Mesenchymal stem cell (in vitro differentiated cells and primary cell): Measurements from ENCODE around the gene FOSL1.

Experiments
- DNase-seq: peaks from one replicate; pipeline ENCODE4 v3.0.0-alpha.2; 2013
- H2AFZ ChIP-seq: one replicate; pipeline ENCODE4 v1.6.1; 2013; ENCODE audit warnings: low read depth, mild to moderate bottlenecking, control low read depth, inconsistent platforms, low read length, moderate library complexity
- H2AK5ac ChIP-seq: 2 replicates; pipeline ENCODE4 v1.6.1; 2013; ENCODE audit warnings: low read length, moderate library complexity, mild to moderate bottlenecking, inconsistent platforms; ENCODE audit not compliant: severe bottlenecking
- H2BK120ac ChIP-seq: one replicate; pipeline ENCODE4 v1.6.1; 2013; ENCODE audit warnings: low read depth, mild to moderate bottlenecking, inconsistent platforms, low read length, moderate library complexity
- H2BK12ac ChIP-seq, 2 experiments: one replicate each; pipeline ENCODE4 v1.6.1; 2013; ENCODE audit warnings: inconsistent platforms in 2 of 2, low read length in 2 of 2, mild to moderate bottlenecking in 2 of 2, moderate library complexity in 2 of 2, control low read depth in 1 of 2
- H2BK15ac ChIP-seq: one replicate; pipeline ENCODE4 v1.6.1; 2013; ENCODE audit warnings: mild to moderate bottlenecking, low read depth, inconsistent platforms; ENCODE audit not compliant: poor library complexity, severe bottlenecking
- H2BK5ac ChIP-seq: 2 replicates; pipeline ENCODE4 v1.6.1; 2013; ENCODE audit warnings: low read depth, mild to moderate bottlenecking, low read length, control low read depth, inconsistent platforms; ENCODE audit not compliant: poor library complexity, severe bottlenecking
- H3K14ac ChIP-seq, 2 experiments: one replicate each; pipeline ENCODE4 v1.6.1; 2013; ENCODE audit warnings: inconsistent platforms in 2 of 2, low read length in 2 of 2, control low read depth in 1 of 2, mild to moderate bottlenecking in 1 of 2, moderate library complexity in 1 of 2
- H3K18ac ChIP-seq, 2 experiments: one replicate each; pipeline ENCODE4 v1.6.1; 2013; ENCODE audit warnings: inconsistent platforms in 2 of 2, low read length in 2 of 2, control low read depth in 1 of 2, low read depth in 1 of 2, mild to moderate bottlenecking in 1 of 2
- H3K23ac ChIP-seq, 2 experiments: one replicate each; pipeline ENCODE4 v1.6.1; 2013; ENCODE audit warnings: inconsistent platforms in 2 of 2, low read length in 2 of 2, mild to moderate bottlenecking in 2 of 2, moderate library complexity in 2 of 2, control low read depth in 1 of 2
- H3K27ac ChIP-seq: 2 replicates; pipeline ENCODE4 v1.5.1; 2013; ENCODE audit warnings: mild to moderate bottlenecking, moderate library complexity, low read length, control low read depth, inconsistent platforms; ENCODE audit not compliant: poor library complexity, severe bottlenecking
- H3K27me3 ChIP-seq, 2 experiments: 2 replicates each; pipeline versions ENCODE4 v1.6.1 to v1.7.0; 2013; ENCODE audit warnings: low read length in 2 of 2, mild to moderate bottlenecking in 2 of 2, moderate library complexity in 2 of 2, control low read depth in 1 of 2, inconsistent platforms in 1 of 2; ENCODE audit not compliant: control insufficient read depth in 1 of 2, insufficient read depth in 1 of 2
- H3K36me3 ChIP-seq, 2 experiments: 2 replicates each; pipeline versions ENCODE4 v1.6.1 to v1.7.0; 2013; ENCODE audit warnings: low read length in 2 of 2, control low read depth in 1 of 2, inconsistent platforms in 1 of 2, low read depth in 1 of 2, mild to moderate bottlenecking in 1 of 2; ENCODE audit not compliant: insufficient read depth in 2 of 2, control insufficient read depth in 1 of 2
- H3K4ac ChIP-seq, 2 experiments: one replicate each; pipeline ENCODE4 v1.6.1; 2013; ENCODE audit warnings: inconsistent platforms in 2 of 2, low read length in 2 of 2, mild to moderate bottlenecking in 2 of 2, moderate library complexity in 2 of 2, control low read depth in 1 of 2, low read depth in 1 of 2
- H3K4me1 ChIP-seq: 2 replicates; pipeline ENCODE4 v1.6.1; 2013; ENCODE audit warnings: low read depth, low read length, control low read depth; ENCODE audit not compliant: control insufficient read depth, insufficient read depth
- H3K4me2 ChIP-seq: 2 replicates; pipeline ENCODE4 v1.6.1; 2013; ENCODE audit warnings: low read length, mild to moderate bottlenecking, inconsistent platforms; ENCODE audit not compliant: poor library complexity, severe bottlenecking
- H3K4me3 ChIP-seq, 2 experiments: 2 replicates each; pipeline versions ENCODE4 v1.5.1 to v1.7.0; 2013; ENCODE audit warnings: low read length in 2 of 2, mild to moderate bottlenecking in 2 of 2, control low read depth in 1 of 2, low read depth in 1 of 2; ENCODE audit not compliant: insufficient read depth in 1 of 2
- H3K79me1 ChIP-seq: replicated peaks from 2 replicates; pipeline ENCODE4 v1.6.1; 2013; ENCODE audit warnings: mild to moderate bottlenecking, control low read depth, low read length, inconsistent platforms; ENCODE audit not compliant: poor library complexity, severe bottlenecking
- H3K9ac ChIP-seq: 2 replicates; pipeline ENCODE4 v1.7.0; 2013; ENCODE audit warnings: mild to moderate bottlenecking, low read length, moderate library complexity
- H3K9me3 ChIP-seq: 2 replicates; pipeline ENCODE4 v1.7.0; 2013; ENCODE audit warnings: mild to moderate bottlenecking, low read length; ENCODE audit not compliant: control insufficient read depth
- H4K8ac ChIP-seq: one replicate; pipeline ENCODE4 v1.6.1; 2013; ENCODE audit warnings: inconsistent platforms, mild to moderate bottlenecking, low read length, moderate library complexity
- H4K91ac ChIP-seq: one replicate; pipeline ENCODE4 v1.6.1; 2013; ENCODE audit warnings: mild to moderate bottlenecking, low read length, inconsistent platforms
- WGBS: methylation state at CpG from one replicate; pipeline ENCODE4 v1.1.7; 2013; ENCODE audit warnings: mixed read lengths; 5-methylcytosine and 5-hydroxymethylcytosine counted together

The FOSL1 gene

GRCh38 chr11:65858681-65859087 lies 41.5 kb downstream of the FOSL1 start:
- peaks cover 46 to 48% of the 10 kb centered on the region in 2 experiments for H3K36me3 ChIP-seq
- peak overlapping the region; percentile 17 for H2AK5ac ChIP-seq
- peak overlapping the region; percentile 94 for H3K9ac ChIP-seq
- peak overlapping the region; percentile 35 for H4K8ac ChIP-seq
- peak overlapping the region; percentile 72 for H3K4me2 ChIP-seq
- H3K18ac ChIP-seq, result peak overlapping the region; percentile 74 to 77
- H3K4ac ChIP-seq, result peak overlapping the region; percentile 52 to 63
- no peak overlapping the region for H3K23ac ChIP-seq
- H3K14ac ChIP-seq, result no peak overlapping the region
- peak overlapping the region; percentile 49 to 94 for H3K4me3 ChIP-seq
- no peak overlapping the region for H2BK120ac ChIP-seq
- WGBS, result 2% methylated on average over 10 of the region's 10 CpGs
- no peak overlapping the region for H2BK15ac ChIP-seq
- H3K27me3 ChIP-seq, result no peaks in the 10 kb centered on the region
- H3K4me1 ChIP-seq, result peaks cover 45% of the 10 kb centered on the region
- no peaks in the 10 kb centered on the region for H3K9me3 ChIP-seq
- no peak for DNase-seq
- H2BK12ac ChIP-seq, result peak overlapping the region in 1 of 2 experiments; percentile 70
- H3K27ac ChIP-seq, result peak overlapping the region; percentile 97
- H4K91ac ChIP-seq, result no peak overlapping the region
- H3K79me1 ChIP-seq, result peaks cover 6% of the 10 kb centered on the region
- H2BK5ac ChIP-seq, result peak overlapping the region; percentile 54
- H2AFZ ChIP-seq, result no peak overlapping the region

GRCh38 chr11:65857853-65858680 lies 42.1 kb downstream of the FOSL1 start, which contains the start of gene CFL1:
Gene CFL1, minus strand, starts transcription at chr11:65858180. Its CDS starts 81 bp downstream, at chr11:65858099.
- peak within 1 kb of the TSS in 1 of 2 experiments; percentile 90 for H3K23ac ChIP-seq
- no peaks in the 10 kb centered on the region for H3K9me3 ChIP-seq
- peak within 1 kb of the TSS; percentile 17 for H2AK5ac ChIP-seq
- peak within 1 kb of the TSS in 1 of 2 experiments; percentile 70 for H2BK12ac ChIP-seq
- H3K4me2 ChIP-seq, result peak within 1 kb of the TSS; percentile 72
- peak within 1 kb of the TSS; percentile 97 for H3K27ac ChIP-seq
- no peaks in the 10 kb centered on the region for H3K27me3 ChIP-seq
- peak within 1 kb of the TSS; percentile 94 for H3K9ac ChIP-seq
- H3K4ac ChIP-seq, result peak within 1 kb of the TSS; percentile 79 to 99
- peak; percentile 98 for DNase-seq
- H3K36me3 ChIP-seq, result peaks cover 46 to 48% of the 10 kb centered on the region in 2 experiments
- under 1% methylated on average over 70 of the region's 92 CpGs for WGBS
- H3K4me1 ChIP-seq, result peaks cover 41% of the 10 kb centered on the region
- H3K18ac ChIP-seq, result peak within 1 kb of the TSS; percentile 97 to 99
- peak within 1 kb of the TSS; percentile 90 for H2BK120ac ChIP-seq
- H2BK15ac ChIP-seq, result peak within 1 kb of the TSS; percentile 89
- peak within 1 kb of the TSS; percentile 82 to 94 for H3K4me3 ChIP-seq
- H2AFZ ChIP-seq, result peak within 1 kb of the TSS; percentile 34
- peaks cover 3% of the 10 kb centered on the region for H3K79me1 ChIP-seq
- H4K91ac ChIP-seq, result peak within 1 kb of the TSS; percentile 92
- peak within 1 kb of the TSS; percentile 66 for H4K8ac ChIP-seq
- H3K14ac ChIP-seq, result peak within 1 kb of the TSS in 1 of 2 experiments; percentile 98
- peak within 1 kb of the TSS; percentile 97 for H2BK5ac ChIP-seq

- no peak overlapping the region for H3K4me2 ChIP-seq
- peak overlapping the region; percentile 38 for H4K8ac ChIP-seq
- peak overlapping the region; percentile 94 for H3K9ac ChIP-seq
- peak overlapping the region; percentile 79 to 99 for H3K4ac ChIP-seq
- peaks cover 2% of the 10 kb centered on the region for H3K79me1 ChIP-seq
- H2AFZ ChIP-seq, result no peak overlapping the region
- H4K91ac ChIP-seq, result peak overlapping the region; percentile 16
- no peaks in the 10 kb centered on the region for H3K9me3 ChIP-seq
- WGBS, result under 1% methylated on average over 35 of the region's 49 CpGs
- peak overlapping the region; percentile 97 to 98 for H3K18ac ChIP-seq
- peak overlapping the region; percentile 90 for H2BK120ac ChIP-seq
- peak overlapping the region in 1 of 2 experiments; percentile 55 for H2BK12ac ChIP-seq
- H2AK5ac ChIP-seq, result no peak overlapping the region
- H3K4me1 ChIP-seq, result peaks cover 40% of the 10 kb centered on the region
- peak overlapping the region; percentile 73 for H2BK15ac ChIP-seq
- peak overlapping the region; percentile 82 to 94 for H3K4me3 ChIP-seq
- DNase-seq, result no peak
- H2BK5ac ChIP-seq, result peak overlapping the region; percentile 97
- H3K14ac ChIP-seq, result peak overlapping the region in 1 of 2 experiments; percentile 98
- H3K23ac ChIP-seq, result peak overlapping the region in 1 of 2 experiments; percentile 90
- H3K36me3 ChIP-seq, result peaks cover 46 to 48% of the 10 kb centered on the region in 2 experiments
- H3K27ac ChIP-seq, result peak overlapping the region; percentile 90
- no peaks in the 10 kb centered on the region for H3K27me3 ChIP-seq
Observed at GRCh38 chr11:65857500-65857852, 42.7 kb downstream of the FOSL1 start.
